ENCODE data around the gene RFX3. TPM values are rescaled to one million over a fixed set of nuclear protein-coding genes. Genes with fewer than 3 reads are reported as not detected.

RFX3 gene
- polyA plus RNA-seq, 1 donor = 22.8 TPM

- no peak for DNase-seq
Observed at GRCh38 chr9:3433754-3434153, 92.0 kb downstream of the RFX3 start.

GRCh38 chr9:3433066-3433465 is 92.7 kb downstream of the RFX3 start:
- no peak for DNase-seq

- DNase-seq = no peak
Observed at GRCh38 chr9:3431890-3432289, 93.9 kb downstream of the RFX3 start.

- DNase-seq = peak; percentile 7
Observed at GRCh38 chr9:3419893-3420292, 105.9 kb downstream of the RFX3 start.

- no peak for DNase-seq
Observed at GRCh38 chr9:3415906-3416305, 109.9 kb downstream of the RFX3 start.

- DNase-seq = no peak
Observed at GRCh38 chr9:3413984-3414383, 111.8 kb downstream of the RFX3 start.

- no peak for DNase-seq
Observed at GRCh38 chr9:3410461-3410860, 115.3 kb downstream of the RFX3 start.

- no peak for DNase-seq
Observed at GRCh38 chr9:3409453-3409852, 116.3 kb downstream of the RFX3 start.

- no peak for DNase-seq
Observed at GRCh38 chr9:3403315-3403714, 122.5 kb downstream of the RFX3 start.

- no peak for DNase-seq
Observed at GRCh38 chr9:3401221-3401954, 124.4 kb downstream of the RFX3 start.

GRCh38 chr9:3398232-3398648 is 127.6 kb downstream of the RFX3 start:
- no peak for DNase-seq

- DNase-seq = no peak
Observed at GRCh38 chr9:3397766-3398165, 128.0 kb downstream of the RFX3 start.

- DNase-seq = no peak
Observed at GRCh38 chr9:3391414-3391813, 134.4 kb downstream of the RFX3 start.

GRCh38 chr9:3386753-3387152 is 139.0 kb downstream of the RFX3 start:
- no peak for DNase-seq

GRCh38 chr9:3385871-3386270 is 139.9 kb downstream of the RFX3 start:
- no peak for DNase-seq

- no peak for DNase-seq
Observed at GRCh38 chr9:3371842-3372241, 154.0 kb downstream of the RFX3 start.

- DNase-seq = no peak
Observed at GRCh38 chr9:3370715-3371114, 155.1 kb downstream of the RFX3 start.

- DNase-seq = no peak
Observed at GRCh38 chr9:3367185-3367584, 158.6 kb downstream of the RFX3 start.

GRCh38 chr9:3361689-3362392 is 164.0 kb downstream of the RFX3 start:
- no peak for DNase-seq

- no peak for DNase-seq
Observed at GRCh38 chr9:3361116-3361515, 164.7 kb downstream of the RFX3 start.

- no peak for DNase-seq
Observed at GRCh38 chr9:3360245-3360644, 165.6 kb downstream of the RFX3 start.

GRCh38 chr9:3359778-3360177 is 166.0 kb downstream of the RFX3 start:
- DNase-seq = no peak

GRCh38 chr9:3359048-3359692 is 166.6 kb downstream of the RFX3 start:
- DNase-seq = no peak
